Right lobe of liver (tissue), 4 donors: ENCODE data around the gene NCKAP5.

Experiments used
- CTCF ChIP-seq, 4 donors: fragments of 200-600 bp in 3 of 4; fragments of 450-650 bp in 1 of 4; IDR thresholded peaks; one replicate each; pipeline versions ENCODE4 v1.5.1 to v1.8.0; 2016 to 2022; ENCODE audit warnings: antibody characterized with exemption in 4 of 4, mild to moderate bottlenecking in 2 of 4
- POLR2A ChIP-seq: fragments of 450-650 bp; IDR thresholded peaks from one replicate; pipeline ENCODE4 v1.6.1; 2017; ENCODE audit warnings: antibody characterized with exemption, mild to moderate bottlenecking
- donor health status: DM: no; HTN: no; CAD: no.
- donor health status: DM: no; HTN: no; CAD: no.
- donor health status: DM: no; HTN: yes; CAD: no.

DNA sequence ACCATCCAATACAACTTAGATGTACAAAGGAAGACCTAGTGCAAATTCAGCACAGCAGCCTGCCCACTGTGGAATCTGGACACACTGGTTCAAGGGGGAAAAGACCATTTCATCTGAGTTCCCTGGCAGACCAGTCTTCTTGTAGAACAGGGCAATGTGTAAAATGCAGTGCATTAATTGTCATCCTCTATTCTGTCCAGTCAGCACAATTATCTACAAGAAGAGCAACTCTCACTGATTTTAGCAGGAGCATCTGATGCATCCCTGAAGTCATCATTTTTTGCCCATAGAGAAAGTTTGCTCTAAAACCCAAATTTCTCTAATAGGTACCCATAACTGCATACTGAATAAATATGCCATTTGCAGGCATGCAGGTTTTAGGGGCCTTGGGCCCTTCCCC is 816.4 kb downstream of the NCKAP5 start:
- TF ChIP-seq CTCF (IDR thresholded peaks at IDR 0.05): no peak
- TF ChIP-seq POLR2A: no peak
